Keratinocyte (primary cell): Measurements from ENCODE around the gene ARHGEF38. TPM values are rescaled to one million over a fixed set of nuclear protein-coding genes. Genes with fewer than 3 reads are reported as not detected.

Source experiments
- DNase-seq: peaks from one replicate; pipeline ENCODE4 v3.0.0-alpha.2; 2011; ENCODE audit warnings: low read depth, missing footprints, low spot score
- FAIRE-seq: peaks from 2 replicates; lab custom pipeline; 2011; peaks lifted over from hg19 to GRCh38; lab: Jason Lieb, UNC
- H2AFZ ChIP-seq: 2 replicates; pipeline ENCODE4 v1.6.0; 2012; ENCODE audit warnings: low read length, control low read depth, inconsistent platforms; ENCODE audit not compliant: control insufficient read depth
- H3K27ac ChIP-seq: 2 replicates; pipeline ENCODE4 v1.5.1; 2011; ENCODE audit warnings: low read length; ENCODE audit not compliant: control insufficient read depth, insufficient read depth
- H3K27me3 ChIP-seq: 3 replicates; pipeline ENCODE4 v1.6.0; 2011; ENCODE audit warnings: low read length; ENCODE audit not compliant: control insufficient read depth, insufficient read depth; ENCODE audit errors: extremely low read depth
- H3K36me3 ChIP-seq, 2 experiments: 2 replicates in 1 of 2; 3 replicates in 1 of 2; pipeline ENCODE4 v1.5.1; 2011; ENCODE audit warnings: low read length in 2 of 2, mild to moderate bottlenecking in 1 of 2; ENCODE audit not compliant: control insufficient read depth in 2 of 2, insufficient read depth in 2 of 2; ENCODE audit errors: extremely low read depth in 1 of 2
- H3K4me1 ChIP-seq: 3 replicates; pipeline ENCODE4 v1.5.1; 2011; ENCODE audit warnings: low read length; ENCODE audit not compliant: control insufficient read depth, insufficient read depth; ENCODE audit errors: extremely low read depth
- H3K4me2 ChIP-seq: 3 replicates; pipeline ENCODE4 v1.6.0; 2011; ENCODE audit warnings: low read depth, low read length; ENCODE audit not compliant: control insufficient read depth, insufficient read depth; ENCODE audit errors: extremely low read depth
- H3K4me3 ChIP-seq, 3 experiments: fragments of 200-600 bp in 1 of 3; sonication (generic) in 1 of 3; 2 replicates in 2 of 3; 3 replicates in 1 of 3; pipeline ENCODE4 v1.5.1; 2011 to 2016; ENCODE audit warnings: low read length in 3 of 3, mild to moderate bottlenecking in 3 of 3, control low read depth in 2 of 3, inconsistent platforms in 1 of 3, low read depth in 1 of 3, mixed read lengths in 1 of 3, mixed run types in 1 of 3, moderate library complexity in 1 of 3; ENCODE audit not compliant: control insufficient read depth in 2 of 3, insufficient read depth in 2 of 3; ENCODE audit errors: extremely low read depth in 1 of 3
- H3K79me2 ChIP-seq: 2 replicates; pipeline ENCODE4 v1.6.0; 2012; ENCODE audit warnings: low read length; ENCODE audit not compliant: control insufficient read depth, insufficient read depth
- H3K9ac ChIP-seq: 3 replicates; pipeline ENCODE4 v1.6.0; 2011; ENCODE audit warnings: low read length; ENCODE audit not compliant: control insufficient read depth, insufficient read depth; ENCODE audit errors: extremely low read depth
- H3K9me1 ChIP-seq: 3 replicates; pipeline ENCODE4 v1.6.0; 2011; ENCODE audit warnings: low read length; ENCODE audit not compliant: control insufficient read depth, insufficient read depth; ENCODE audit errors: extremely low read depth
- H3K9me3 ChIP-seq: 2 replicates; pipeline ENCODE4 v1.5.1; 2012; ENCODE audit warnings: low read depth, low read length; ENCODE audit not compliant: control insufficient read depth
- H4K20me1 ChIP-seq: 3 replicates; pipeline ENCODE4 v1.6.0; 2011; ENCODE audit warnings: low read length; ENCODE audit not compliant: control insufficient read depth, insufficient read depth; ENCODE audit errors: extremely low read depth
- EZH2 ChIP-seq: IDR thresholded peaks from one replicate; pipeline ENCODE4 v1.6.1; 2012; ENCODE audit warnings: inconsistent platforms, mild to moderate bottlenecking, low read length, moderate library complexity
- dilution Hi-C: fragments of 300-500 bp; cut with MboI; formaldehyde crosslinking; loops from one replicate; pipeline ENCODE4 v1.7.0; 2020; ENCODE audit warnings: low sequenced_read_pairs; ENCODE audit not compliant: extremely low pct_ligation_motif_present
- polyA plus RNA-seq, 5 experiments: library from polyadenylated mRNA; depleted of rRNA in 3 of 5; stranded (reverse) in 3 of 5; stranded (forward) in 1 of 5; unstranded in 1 of 5; fragments of >200 nt; gene quantifications; 1 replicate in 1 of 5; 2 replicates in 3 of 5; 3 replicates in 1 of 5; pipeline versions ENCODE4 v1.2.1 to v1.2.3, GENCODE V29; 2011 to 2012; ENCODE audit warnings: missing spikeins in 2 of 5, low read depth in 1 of 5, low replicate concordance in 1 of 5
- TF ChIP-seq, protein P1 (sequence below), 3 experiments: IDR thresholded peaks in 1 of 3; conservative IDR thresholded peaks in 1 of 3; optimal IDR thresholded peaks in 1 of 3; 2 replicates in 2 of 3; 3 replicates in 1 of 3; pipeline versions ENCODE3 to v1.5.1; 2011; ENCODE audit warnings: low read length in 3 of 3, mild to moderate bottlenecking in 3 of 3, moderate library complexity in 2 of 3, control low read depth in 1 of 3, inconsistent platforms in 1 of 3; ENCODE audit not compliant: insufficient read depth in 2 of 3; ENCODE audit errors: extremely low read depth in 1 of 3

ARHGEF38 gene
- polyA plus RNA-seq, 1 donor (not counting 4 experiments of a cell fraction or from before 2014, with no cell fraction given) = 0.09 TPM

DNA sequence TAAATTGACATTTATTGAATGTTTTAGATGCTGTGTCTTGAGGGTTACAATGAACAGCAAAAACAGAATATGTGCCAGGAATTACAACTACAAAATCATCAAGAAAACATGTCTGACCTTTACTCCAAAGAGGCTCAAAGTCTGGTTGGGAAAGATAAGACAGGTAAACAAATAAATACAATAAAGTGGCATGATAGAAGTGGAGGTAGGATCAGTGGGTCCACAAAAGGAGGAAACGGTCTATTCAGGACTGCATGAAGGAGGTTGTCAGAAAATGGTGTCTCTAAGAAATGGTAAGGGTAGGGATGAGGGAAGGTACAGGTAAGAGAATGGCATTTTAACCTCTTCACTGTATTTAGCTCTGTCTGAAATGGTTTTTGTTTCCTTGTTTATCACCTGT lies 3.8 kb downstream of the ARHGEF38 start:
- TF ChIP-seq EZH2 = no peak
- Histone ChIP-seq H3K9ac (no peak overlapping the region), H3K79me2 (no peaks in the 10 kb centered on the region), H3K36me3 (no peaks in the 10 kb centered on the region), H3K4me1 (peaks cover 16% of the 10 kb centered on the region), H3K4me2 (no peak overlapping the region), H4K20me1 (no peaks in the 10 kb centered on the region), H3K9me3 (no peaks in the 10 kb centered on the region), H3K27me3 (no peaks in the 10 kb centered on the region), H3K9me1 (no peaks in the 10 kb centered on the region), H3K4me3 (no peak overlapping the region), H2AFZ (no peak overlapping the region), H3K27ac (no peak overlapping the region)
- FAIRE-seq = no peak
- dilution Hi-C loops = no loop called here
- DNase-seq = no peak

DNA sequence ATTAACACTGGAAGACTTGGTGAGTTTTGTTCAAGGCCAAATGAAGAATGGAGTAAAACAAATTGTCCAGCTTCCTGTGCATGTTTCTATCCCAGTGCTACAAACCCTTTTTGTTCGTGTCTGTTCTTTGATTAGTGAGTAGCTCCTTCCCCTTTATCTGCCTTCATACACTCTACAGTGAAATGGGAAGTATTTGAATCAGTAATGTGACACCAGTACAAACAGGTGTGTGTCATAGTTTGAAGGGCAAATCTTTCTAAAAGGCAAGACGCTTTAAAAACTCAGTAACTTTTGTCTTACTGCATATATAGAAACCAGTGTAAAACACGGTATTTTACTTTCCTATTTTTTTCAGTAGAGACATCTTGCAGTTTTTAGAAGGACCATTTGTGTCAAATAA lies 5.9 kb downstream of the ARHGEF38 start:
- Histone ChIP-seq H3K9ac (no peak overlapping the region), H3K27ac (no peak overlapping the region), H3K9me1 (no peaks in the 10 kb centered on the region), H3K27me3 (no peaks in the 10 kb centered on the region), H3K4me3 (no peak overlapping the region), H3K9me3 (no peaks in the 10 kb centered on the region), H3K79me2 (no peaks in the 10 kb centered on the region), H2AFZ (no peak overlapping the region), H3K4me2 (no peak overlapping the region), H3K4me1 (no peaks in the 10 kb centered on the region), H3K36me3 (no peaks in the 10 kb centered on the region), H4K20me1 (no peaks in the 10 kb centered on the region)
- no peak for DNase-seq
- FAIRE-seq = no peak
- TF ChIP-seq, protein P1, sequence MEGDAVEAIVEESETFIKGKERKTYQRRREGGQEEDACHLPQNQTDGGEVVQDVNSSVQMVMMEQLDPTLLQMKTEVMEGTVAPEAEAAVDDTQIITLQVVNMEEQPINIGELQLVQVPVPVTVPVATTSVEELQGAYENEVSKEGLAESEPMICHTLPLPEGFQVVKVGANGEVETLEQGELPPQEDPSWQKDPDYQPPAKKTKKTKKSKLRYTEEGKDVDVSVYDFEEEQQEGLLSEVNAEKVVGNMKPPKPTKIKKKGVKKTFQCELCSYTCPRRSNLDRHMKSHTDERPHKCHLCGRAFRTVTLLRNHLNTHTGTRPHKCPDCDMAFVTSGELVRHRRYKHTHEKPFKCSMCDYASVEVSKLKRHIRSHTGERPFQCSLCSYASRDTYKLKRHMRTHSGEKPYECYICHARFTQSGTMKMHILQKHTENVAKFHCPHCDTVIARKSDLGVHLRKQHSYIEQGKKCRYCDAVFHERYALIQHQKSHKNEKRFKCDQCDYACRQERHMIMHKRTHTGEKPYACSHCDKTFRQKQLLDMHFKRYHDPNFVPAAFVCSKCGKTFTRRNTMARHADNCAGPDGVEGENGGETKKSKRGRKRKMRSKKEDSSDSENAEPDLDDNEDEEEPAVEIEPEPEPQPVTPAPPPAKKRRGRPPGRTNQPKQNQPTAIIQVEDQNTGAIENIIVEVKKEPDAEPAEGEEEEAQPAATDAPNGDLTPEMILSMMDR (optimal IDR thresholded peaks at IDR 0.05 in 1 of 3, IDR thresholded peaks at IDR 0.05 in 1 of 3, conservative IDR thresholded peaks at IDR 0.05 in 1 of 3; ENCODE audit: extremely low read depth in 1 of 3, insufficient read depth in 2 of 3, low read length in 3 of 3) = no peak
- no peak for TF ChIP-seq EZH2
- dilution Hi-C loops = no loop called here

DNA sequence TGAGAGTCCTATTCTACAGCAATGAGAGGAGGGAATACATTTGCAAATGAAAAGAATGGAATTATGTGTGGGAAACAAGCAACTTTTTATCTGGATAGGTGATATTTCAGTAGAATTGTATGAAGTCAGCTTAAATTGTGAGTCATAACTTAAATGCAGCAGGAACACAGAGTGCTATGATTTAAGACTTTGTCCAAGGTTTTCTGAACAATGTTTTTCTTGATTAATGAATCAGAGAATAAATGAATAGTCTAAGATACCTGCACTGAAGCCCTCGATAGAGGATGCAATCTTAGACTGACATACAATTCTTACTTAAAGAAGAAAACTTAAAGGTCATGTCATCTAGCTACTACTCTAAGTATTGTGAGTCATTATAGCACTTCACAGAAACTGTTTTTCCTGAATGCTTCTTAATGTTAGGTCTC lies 8.0 kb downstream of the ARHGEF38 start:
- no peaks in the 10 kb centered on the region for H4K20me1 ChIP-seq
- H3K4me3 ChIP-seq = no peak overlapping the region
- dilution Hi-C loops = no loop called here
- no peak for TF ChIP-seq EZH2
- TF ChIP-seq, protein P1 (optimal IDR thresholded peaks at IDR 0.05 in 1 of 3, IDR thresholded peaks at IDR 0.05 in 1 of 3, conservative IDR thresholded peaks at IDR 0.05 in 1 of 3; ENCODE audit: extremely low read depth in 1 of 3, insufficient read depth in 2 of 3, low read length in 3 of 3) = no peak
- H3K9me3 ChIP-seq = no peaks in the 10 kb centered on the region
- no peaks in the 10 kb centered on the region for H3K36me3 ChIP-seq
- no peak overlapping the region for H3K9ac ChIP-seq
- H2AFZ ChIP-seq = no peak overlapping the region
- FAIRE-seq = no peak
- no peaks in the 10 kb centered on the region for H3K9me1 ChIP-seq
- no peaks in the 10 kb centered on the region for H3K4me1 ChIP-seq
- DNase-seq = no peak
- no peaks in the 10 kb centered on the region for H3K27me3 ChIP-seq
- no peak overlapping the region for H3K4me2 ChIP-seq
- no peak overlapping the region for H3K27ac ChIP-seq
- H3K79me2 ChIP-seq = no peaks in the 10 kb centered on the region
